Measurements from ENCODE around the gene ZNF236.
"Not testable (repeated sequence)": the region's sequence is repeated elsewhere in the genome, so short reads cannot be mapped to it uniquely, and the experiment has no call there.

The ZNF236 gene

GRCh38 chr18:77007251-77007650 is 184.9 kb downstream of the ZNF236 start:
- no peak overlapping the region for H3K4me3 ChIP-seq (ENCODE audit: low read length)
- no peak for DNase-seq (ENCODE audit: low read depth, low spot score)

GRCh38 chr18:77008006-77008405 is 185.6 kb downstream of the ZNF236 start:
- DNase-seq (ENCODE audit: low read depth, low spot score) = no peak
- no peak overlapping the region for H3K4me3 ChIP-seq (ENCODE audit: low read length)

- DNase-seq (ENCODE audit: low read depth, low spot score) = no peak
- H3K4me3 ChIP-seq (ENCODE audit: low read length) = no peak overlapping the region
These were observed 186.4 kb downstream of the ZNF236 start for GRCh38 chr18:77008576-77009315.

- DNase-seq (ENCODE audit: low read depth, low spot score) = no peak
- H3K4me3 ChIP-seq (ENCODE audit: low read length) = no peak overlapping the region
These were observed 187.3 kb downstream of the ZNF236 start for GRCh38 chr18:77009675-77010074.

- no peak for DNase-seq (ENCODE audit: low read depth, low spot score)
- H3K4me3 ChIP-seq (ENCODE audit: low read length) = no peak overlapping the region
These were observed 189.8 kb downstream of the ZNF236 start for GRCh38 chr18:77012120-77012519.

- no peak for DNase-seq (ENCODE audit: low read depth, low spot score)
- H3K4me3 ChIP-seq (ENCODE audit: low read length) = no peak overlapping the region
These were observed 190.6 kb downstream of the ZNF236 start for GRCh38 chr18:77012806-77013541.

GRCh38 chr18:77013811-77014521 is 191.6 kb downstream of the ZNF236 start:
- DNase-seq (ENCODE audit: low read depth, low spot score) = no peak
- no peak overlapping the region for H3K4me3 ChIP-seq (ENCODE audit: low read length)

GRCh38 chr18:77014538-77014937 is 192.2 kb downstream of the ZNF236 start:
- DNase-seq (ENCODE audit: low read depth, low spot score) = no peak

GRCh38 chr18:77015169-77015568 is 192.8 kb downstream of the ZNF236 start:
- DNase-seq (ENCODE audit: low read depth, low spot score) = no peak
- H3K4me3 ChIP-seq (ENCODE audit: low read length) = no peak overlapping the region

More at GRCh38 chr18:77014538-77014937, 192.2 kb downstream of the ZNF236 start:
- H3K4me3 ChIP-seq (ENCODE audit: low read length) = no peak overlapping the region

- DNase-seq (ENCODE audit: low read depth, low spot score) = no peak
- no peak overlapping the region for H3K4me3 ChIP-seq (ENCODE audit: low read length)
These were observed 193.7 kb downstream of the ZNF236 start for GRCh38 chr18:77015771-77016710.

- H3K4me3 ChIP-seq (ENCODE audit: low read length) = no peak overlapping the region
- DNase-seq (ENCODE audit: low read depth, low spot score) = no peak
These were observed 194.6 kb downstream of the ZNF236 start for GRCh38 chr18:77016936-77017335.

GRCh38 chr18:77017355-77017754 is 195.0 kb downstream of the ZNF236 start:
- no peak for DNase-seq (ENCODE audit: low read depth, low spot score)
- no peak overlapping the region for H3K4me3 ChIP-seq (ENCODE audit: low read length)

- not testable (repeated sequence) for H3K4me3 ChIP-seq (ENCODE audit: low read length); DNase-seq (ENCODE audit: low read depth, low spot score)
These were observed 196.3 kb downstream of the ZNF236 start for GRCh38 chr18:77018650-77019049.

- DNase-seq (ENCODE audit: low read depth, low spot score) = no peak
- no peak overlapping the region for H3K4me3 ChIP-seq (ENCODE audit: low read length)
These were observed 197.3 kb downstream of the ZNF236 start for GRCh38 chr18:77019641-77020040.

All from Jurkat, Clone E6-1 (cell line).